NCI-H2171 treated with DMSO at 0.1 percent for 48 hours (cell line): Measurements from ENCODE around the gene HOXB7.
A peak's percentile ranks its signal among the peaks of the same experiment; 100 is the strongest.

Experiments used
- DNase-seq: peaks from one replicate; lab custom pipeline; 2025; lab: John Stamatoyannopoulos, UW

Gene HOXB7

GRCh38 chr17:48594538-48595277, 16.1 kb downstream of the HOXB7 start:
- no peak for DNase-seq

DNA sequence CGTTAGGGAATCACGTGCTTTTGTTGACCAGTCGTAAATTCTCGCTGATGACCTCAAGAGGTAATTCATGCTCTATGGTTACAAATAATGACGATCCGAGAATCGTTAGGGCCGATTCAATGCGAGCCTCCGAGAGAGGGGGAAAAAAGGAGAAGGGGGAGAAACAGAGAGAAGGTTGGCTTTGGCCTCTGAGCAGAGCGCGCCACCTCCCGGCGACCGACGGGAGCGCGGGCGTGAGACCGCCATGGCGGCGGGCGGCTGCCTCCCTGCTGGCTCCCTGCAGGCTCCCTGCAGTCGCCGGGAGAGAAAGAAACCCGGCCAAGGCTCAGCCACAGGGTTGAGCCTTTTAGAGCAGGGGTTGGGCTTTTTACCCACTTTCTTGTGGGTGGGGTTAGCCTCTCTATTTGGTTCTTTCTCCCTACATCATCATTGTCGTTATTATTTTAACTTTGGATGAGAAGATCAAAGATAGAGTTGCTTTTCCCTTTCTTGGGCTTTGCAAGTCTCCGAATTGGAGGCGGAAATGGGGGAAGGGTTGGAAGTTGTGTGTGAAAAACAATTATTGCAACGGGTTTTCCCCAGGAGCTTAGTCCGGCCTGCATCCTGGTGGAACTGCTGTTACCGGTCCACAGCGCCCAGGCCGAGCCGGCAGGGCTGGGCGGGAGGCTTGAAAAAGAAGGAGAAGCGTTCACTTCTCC, 16.8 kb downstream of the HOXB7 start:
- DNase-seq = peak; percentile 45

- no peak for DNase-seq
These were observed 17.5 kb downstream of the HOXB7 start, which contains the start of gene HOXB5 for GRCh38 chr17:48593126-48593829. HOXB5 (minus strand) TSS chr17:48593779; CDS start chr17:48593682, 97 bp downstream.

- DNase-seq = no peak
These were observed 18.2 kb downstream of the HOXB7 start for GRCh38 chr17:48592577-48592976.

GRCh38 chr17:48592057-48592514, 18.7 kb downstream of the HOXB7 start:
- no peak for DNase-seq

- no peak for DNase-seq
These were observed 19.4 kb downstream of the HOXB7 start for GRCh38 chr17:48591255-48592056.

DNA sequence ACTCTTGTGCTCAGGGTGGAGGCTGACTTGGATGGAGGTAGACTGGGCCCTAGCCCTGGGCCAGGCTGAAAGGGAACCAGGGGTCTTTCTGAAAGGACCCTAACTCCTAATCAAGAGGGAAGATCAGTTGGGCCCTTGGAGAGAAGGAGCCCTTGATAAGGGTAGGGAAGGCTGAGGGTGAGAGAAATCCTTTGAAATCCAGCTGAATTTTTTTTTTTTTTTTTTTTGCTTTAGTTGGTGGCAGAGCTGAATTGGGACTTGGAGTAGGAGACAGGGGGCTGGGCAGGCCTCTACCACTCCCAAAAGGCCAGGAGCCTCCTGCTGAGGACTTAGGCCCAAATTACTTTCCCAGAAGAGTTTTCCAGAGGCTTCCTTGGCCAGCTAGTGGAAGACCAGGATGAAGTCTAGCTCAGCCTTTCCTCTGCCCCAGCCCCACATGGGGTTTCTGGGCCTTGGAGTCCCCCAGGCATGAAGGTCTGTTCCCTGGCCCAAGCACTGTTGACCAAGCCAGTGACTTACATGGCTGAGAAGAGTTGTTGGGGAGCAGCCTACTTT, 20.1 kb downstream of the HOXB7 start:
- DNase-seq = no peak

- no peak for DNase-seq
These were observed 20.8 kb downstream of the HOXB7 start, which contains the start of gene HOXB3 for GRCh38 chr17:48589831-48590606. HOXB3 (minus strand) TSS chr17:48590241; CDS start chr17:48552474, 37,767 bp downstream.

- no peak for DNase-seq
These were observed 21.6 kb downstream of the HOXB7 start for GRCh38 chr17:48589060-48589830.

DNA sequence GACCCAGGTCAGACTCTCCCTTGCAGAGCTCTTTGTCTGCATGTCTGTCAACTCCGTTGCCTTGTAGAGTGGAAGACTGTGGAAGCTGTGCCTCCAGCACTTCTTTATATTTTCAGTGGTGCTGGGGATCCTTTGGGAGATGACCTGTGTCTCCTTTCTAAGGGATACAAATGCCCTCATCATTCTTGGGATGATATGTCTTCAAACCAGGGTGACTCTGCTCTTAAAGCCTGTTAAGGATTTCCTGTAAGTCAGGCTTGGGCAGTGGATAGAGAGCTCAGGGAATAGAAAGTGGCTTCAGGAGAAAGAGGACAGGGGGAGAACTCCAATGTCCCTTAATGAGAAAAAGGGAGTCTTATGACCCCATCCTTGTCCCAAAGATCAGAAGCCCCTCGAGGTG, 22.3 kb downstream of the HOXB7 start:
- no peak for DNase-seq

GRCh38 chr17:48588074-48588415, 22.8 kb downstream of the HOXB7 start:
- no peak for DNase-seq

DNA sequence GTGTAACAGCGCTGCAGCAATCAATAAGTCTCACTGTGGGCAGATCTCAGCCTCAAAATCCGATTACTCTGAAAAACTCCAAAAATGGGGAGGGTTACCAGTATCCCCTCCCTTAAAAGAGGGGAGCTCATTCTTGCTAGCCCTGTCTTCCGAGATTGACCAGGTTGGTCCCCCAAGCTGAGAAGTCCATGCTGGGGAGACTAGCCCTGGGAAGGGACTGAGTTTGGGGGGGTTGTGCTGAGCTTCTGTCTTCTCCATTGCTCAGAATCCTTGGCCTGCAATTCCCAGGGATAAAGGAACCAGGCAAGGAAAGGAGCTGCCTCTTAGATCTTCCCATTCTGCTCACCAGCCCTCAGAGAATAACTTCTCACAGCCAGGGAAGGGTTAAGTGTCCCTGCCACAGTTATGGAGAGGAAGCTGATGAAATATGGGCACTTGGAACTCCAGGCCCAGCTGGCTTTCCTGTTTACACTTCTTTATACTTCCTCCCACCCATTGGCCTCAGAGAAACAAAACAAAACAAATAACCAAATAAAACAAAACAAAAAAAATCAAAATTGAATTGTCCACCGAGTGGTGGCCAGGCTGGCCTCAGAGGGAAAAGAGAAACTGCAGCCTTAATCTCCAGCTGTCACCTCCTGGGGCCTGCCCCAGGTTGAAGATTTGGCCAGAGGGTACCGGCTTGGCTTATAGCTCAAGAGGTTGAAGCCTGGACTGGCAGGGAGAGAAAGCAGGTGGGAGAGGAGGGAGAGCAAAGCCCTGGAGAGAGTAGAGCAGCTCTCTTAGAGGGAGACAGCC, 23.3 kb downstream of the HOXB7 start:
- no peak for DNase-seq

- no peak for DNase-seq
These were observed 24.2 kb downstream of the HOXB7 start for GRCh38 chr17:48586355-48587258.

DNA sequence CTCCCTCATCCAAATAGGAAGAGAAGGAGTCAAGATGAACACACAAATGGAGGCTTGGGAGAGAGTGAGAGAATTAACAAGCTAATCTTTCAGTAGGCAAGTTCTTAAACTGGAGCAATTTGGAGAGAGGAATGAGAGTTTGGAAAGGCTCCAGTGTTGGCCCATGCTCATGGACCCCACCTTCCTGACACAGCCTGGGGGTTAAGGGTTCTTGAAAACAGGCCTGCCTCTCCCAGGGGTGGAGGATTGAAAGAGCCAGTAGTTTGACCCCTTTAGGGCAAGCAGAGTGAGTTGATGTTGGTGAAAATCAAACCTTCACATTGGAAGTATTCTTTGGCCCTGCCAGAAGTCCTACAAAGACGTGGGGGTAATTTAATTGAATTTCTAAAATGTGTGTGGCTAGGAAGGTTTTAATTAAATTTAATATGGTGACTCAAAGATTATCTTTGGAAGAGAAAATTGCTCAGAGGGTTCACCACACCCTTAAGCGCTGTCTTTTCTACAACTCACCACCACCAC, 26.5 kb downstream of the HOXB7 start:
- no peak for DNase-seq

DNA sequence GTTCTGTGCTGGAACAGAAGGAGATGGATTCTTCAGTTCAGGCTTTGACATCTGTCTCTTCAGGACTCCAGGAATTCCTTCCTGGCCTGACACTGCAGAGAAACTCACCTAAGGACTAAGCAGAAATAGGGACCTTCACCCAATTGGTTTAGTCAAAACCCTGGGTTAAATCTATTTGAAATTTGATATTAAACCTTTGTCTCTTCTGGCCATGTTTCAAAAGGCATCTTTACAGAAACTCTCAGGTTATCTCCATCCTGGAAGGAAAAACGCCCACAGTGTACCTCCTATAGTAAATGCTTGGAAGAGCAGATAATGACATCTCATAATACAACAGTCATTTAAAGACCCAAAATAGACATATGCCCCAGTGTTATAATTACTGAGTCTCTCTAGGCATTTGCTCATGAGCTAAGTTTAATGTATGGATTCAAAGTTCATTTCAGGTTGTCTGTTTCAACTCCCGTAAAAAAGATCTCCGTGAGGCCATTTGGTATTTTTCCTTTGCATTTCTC, 27.1 kb downstream of the HOXB7 start:
- no peak for DNase-seq

DNA sequence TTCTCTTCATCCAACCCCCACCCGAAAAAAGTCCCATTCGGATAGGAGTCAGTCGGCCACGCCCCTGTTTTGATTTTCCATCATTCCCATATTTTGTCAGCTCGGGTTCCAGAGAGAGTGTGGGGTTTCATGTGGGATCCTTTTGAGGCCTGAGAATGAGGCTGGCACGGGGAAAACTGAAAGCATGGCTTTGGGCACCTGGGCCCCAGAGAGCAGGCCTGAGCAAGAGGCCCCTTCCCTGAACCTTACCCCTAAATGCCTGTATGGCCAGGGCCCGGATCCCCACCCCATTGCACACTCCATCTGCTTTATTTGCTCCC, 28.1 kb downstream of the HOXB7 start:
- DNase-seq = no peak

GRCh38 chr17:48579760-48580554, 30.9 kb downstream of the HOXB7 start:
- no peak for DNase-seq
